Measurements from ENCODE around the gene KCNK13. TPM values are rescaled to one million over a fixed set of nuclear protein-coding genes. Genes with fewer than 3 reads are reported as not detected.

The KCNK13 gene
- polyA plus RNA-seq, 1 donor (not counting 4 experiments of a cell fraction or from before 2014, with no cell fraction given) = 0.03 TPM

GRCh38 chr14:90154110-90154509, 92.3 kb downstream of the KCNK13 start:
- no peak for TF ChIP-seq EZH2 (IDR thresholded peaks at IDR 0.05; ENCODE audit: low read length)
- TF ChIP-seq CTCF (optimal IDR thresholded peaks at IDR 0.05 in 1 of 3, IDR thresholded peaks at IDR 0.05 in 1 of 3, conservative IDR thresholded peaks at IDR 0.05 in 1 of 3; ENCODE audit: extremely low read depth in 1 of 3, insufficient read depth in 2 of 3, low read length in 3 of 3) = no peak
- no peak for FAIRE-seq
- no peak for DNase-seq (ENCODE audit: low read depth, low spot score)
- no peaks in the 10 kb centered on the region for H4K20me1 ChIP-seq (ENCODE audit: control insufficient read depth, extremely low read depth, insufficient read depth, low read length)
- no peaks in the 10 kb centered on the region for H3K36me3 ChIP-seq (ENCODE audit: control insufficient read depth in 2 of 2, extremely low read depth in 1 of 2, insufficient read depth in 2 of 2, low read length in 2 of 2)
- H3K27me3 ChIP-seq (ENCODE audit: control insufficient read depth, extremely low read depth, insufficient read depth, low read length) = no peaks in the 10 kb centered on the region
- H3K4me1 ChIP-seq (ENCODE audit: control insufficient read depth, extremely low read depth, insufficient read depth, low read length) = no peaks in the 10 kb centered on the region
- H3K4me2 ChIP-seq (ENCODE audit: control insufficient read depth, extremely low read depth, insufficient read depth, low read depth, low read length) = no peak overlapping the region
- no peak overlapping the region for H3K27ac ChIP-seq (ENCODE audit: control insufficient read depth, insufficient read depth, low read length)
- dilution Hi-C loops (cut with MboI; ENCODE audit: extremely low pct_ligation_motif_present, low sequenced_read_pairs) = no loop called here
- H3K9me3 ChIP-seq (ENCODE audit: control insufficient read depth, low read depth, low read length) = no peaks in the 10 kb centered on the region
- no peaks in the 10 kb centered on the region for H3K79me2 ChIP-seq (ENCODE audit: control insufficient read depth, insufficient read depth, low read length)
- H2AFZ ChIP-seq (ENCODE audit: control insufficient read depth, low read length) = no peak overlapping the region
- no peak overlapping the region for H3K4me3 ChIP-seq (ENCODE audit: control insufficient read depth in 2 of 3, extremely low read depth in 1 of 3, insufficient read depth in 2 of 3, low read depth in 1 of 3, low read length in 3 of 3)
- H3K9ac ChIP-seq (ENCODE audit: control insufficient read depth, extremely low read depth, insufficient read depth, low read length) = no peak overlapping the region
- H3K9me1 ChIP-seq (ENCODE audit: control insufficient read depth, extremely low read depth, insufficient read depth, low read length) = no peaks in the 10 kb centered on the region

GRCh38 chr14:90159146-90159545, 97.4 kb downstream of the KCNK13 start:
- Histone ChIP-seq H3K27ac (ENCODE audit: control insufficient read depth, insufficient read depth, low read length) (no peak overlapping the region), H3K4me2 (ENCODE audit: control insufficient read depth, extremely low read depth, insufficient read depth, low read depth, low read length) (no peak overlapping the region), H3K27me3 (ENCODE audit: control insufficient read depth, extremely low read depth, insufficient read depth, low read length) (no peaks in the 10 kb centered on the region), H4K20me1 (ENCODE audit: control insufficient read depth, extremely low read depth, insufficient read depth, low read length) (no peaks in the 10 kb centered on the region), H3K36me3 (ENCODE audit: control insufficient read depth in 2 of 2, extremely low read depth in 1 of 2, insufficient read depth in 2 of 2, low read length in 2 of 2) (no peaks in the 10 kb centered on the region), H3K9me1 (ENCODE audit: control insufficient read depth, extremely low read depth, insufficient read depth, low read length) (no peaks in the 10 kb centered on the region), H3K4me3 (ENCODE audit: control insufficient read depth in 2 of 3, extremely low read depth in 1 of 3, insufficient read depth in 2 of 3, low read depth in 1 of 3, low read length in 3 of 3) (no peak overlapping the region), H3K9me3 (ENCODE audit: control insufficient read depth, low read depth, low read length) (no peaks in the 10 kb centered on the region), H3K4me1 (ENCODE audit: control insufficient read depth, extremely low read depth, insufficient read depth, low read length) (no peaks in the 10 kb centered on the region), H2AFZ (ENCODE audit: control insufficient read depth, low read length) (no peak overlapping the region), H3K9ac (ENCODE audit: control insufficient read depth, extremely low read depth, insufficient read depth, low read length) (no peak overlapping the region), H3K79me2 (ENCODE audit: control insufficient read depth, insufficient read depth, low read length) (no peaks in the 10 kb centered on the region)
- FAIRE-seq = no peak
- DNase-seq (ENCODE audit: low read depth, low spot score) = no peak
- TF ChIP-seq EZH2 (IDR thresholded peaks at IDR 0.05; ENCODE audit: low read length) = no peak
- no peak for TF ChIP-seq CTCF (optimal IDR thresholded peaks at IDR 0.05 in 1 of 3, IDR thresholded peaks at IDR 0.05 in 1 of 3, conservative IDR thresholded peaks at IDR 0.05 in 1 of 3; ENCODE audit: extremely low read depth in 1 of 3, insufficient read depth in 2 of 3, low read length in 3 of 3)
- dilution Hi-C loops (cut with MboI; ENCODE audit: extremely low pct_ligation_motif_present, low sequenced_read_pairs) = no loop called here
